ENCODE measurements around the gene HERPUD1.
"Not testable (repeated sequence)": the region's sequence is repeated elsewhere in the genome, so short reads cannot be mapped to it uniquely, and the experiment has no call there.

The HERPUD1 gene

DNA sequence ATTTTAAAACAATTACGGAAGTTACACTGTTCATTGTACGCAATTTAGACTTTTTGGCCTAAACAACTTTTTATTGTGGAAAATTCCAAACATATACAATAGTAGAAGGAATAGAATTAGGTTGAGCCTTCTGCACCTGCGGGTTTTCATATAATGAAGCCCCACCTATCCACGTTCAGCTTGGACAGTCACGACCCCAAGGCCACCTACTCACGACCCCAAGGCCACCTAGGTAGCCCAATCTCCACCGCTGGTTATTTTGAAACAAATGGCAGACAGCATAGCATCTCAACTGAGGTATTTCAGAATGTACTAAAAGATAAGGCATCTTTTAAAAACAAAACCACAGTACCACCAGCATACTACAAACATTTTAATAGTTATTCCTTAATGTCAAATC is 58.0 kb downstream of the HERPUD1 start:
- TF ChIP-seq, protein P1, sequence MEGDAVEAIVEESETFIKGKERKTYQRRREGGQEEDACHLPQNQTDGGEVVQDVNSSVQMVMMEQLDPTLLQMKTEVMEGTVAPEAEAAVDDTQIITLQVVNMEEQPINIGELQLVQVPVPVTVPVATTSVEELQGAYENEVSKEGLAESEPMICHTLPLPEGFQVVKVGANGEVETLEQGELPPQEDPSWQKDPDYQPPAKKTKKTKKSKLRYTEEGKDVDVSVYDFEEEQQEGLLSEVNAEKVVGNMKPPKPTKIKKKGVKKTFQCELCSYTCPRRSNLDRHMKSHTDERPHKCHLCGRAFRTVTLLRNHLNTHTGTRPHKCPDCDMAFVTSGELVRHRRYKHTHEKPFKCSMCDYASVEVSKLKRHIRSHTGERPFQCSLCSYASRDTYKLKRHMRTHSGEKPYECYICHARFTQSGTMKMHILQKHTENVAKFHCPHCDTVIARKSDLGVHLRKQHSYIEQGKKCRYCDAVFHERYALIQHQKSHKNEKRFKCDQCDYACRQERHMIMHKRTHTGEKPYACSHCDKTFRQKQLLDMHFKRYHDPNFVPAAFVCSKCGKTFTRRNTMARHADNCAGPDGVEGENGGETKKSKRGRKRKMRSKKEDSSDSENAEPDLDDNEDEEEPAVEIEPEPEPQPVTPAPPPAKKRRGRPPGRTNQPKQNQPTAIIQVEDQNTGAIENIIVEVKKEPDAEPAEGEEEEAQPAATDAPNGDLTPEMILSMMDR (IDR thresholded peaks at IDR 0.05; ENCODE audit: low read depth, low read length): no peak
- no peak for DNase-seq (ENCODE audit: extremely low read depth, low read depth)

DNA sequence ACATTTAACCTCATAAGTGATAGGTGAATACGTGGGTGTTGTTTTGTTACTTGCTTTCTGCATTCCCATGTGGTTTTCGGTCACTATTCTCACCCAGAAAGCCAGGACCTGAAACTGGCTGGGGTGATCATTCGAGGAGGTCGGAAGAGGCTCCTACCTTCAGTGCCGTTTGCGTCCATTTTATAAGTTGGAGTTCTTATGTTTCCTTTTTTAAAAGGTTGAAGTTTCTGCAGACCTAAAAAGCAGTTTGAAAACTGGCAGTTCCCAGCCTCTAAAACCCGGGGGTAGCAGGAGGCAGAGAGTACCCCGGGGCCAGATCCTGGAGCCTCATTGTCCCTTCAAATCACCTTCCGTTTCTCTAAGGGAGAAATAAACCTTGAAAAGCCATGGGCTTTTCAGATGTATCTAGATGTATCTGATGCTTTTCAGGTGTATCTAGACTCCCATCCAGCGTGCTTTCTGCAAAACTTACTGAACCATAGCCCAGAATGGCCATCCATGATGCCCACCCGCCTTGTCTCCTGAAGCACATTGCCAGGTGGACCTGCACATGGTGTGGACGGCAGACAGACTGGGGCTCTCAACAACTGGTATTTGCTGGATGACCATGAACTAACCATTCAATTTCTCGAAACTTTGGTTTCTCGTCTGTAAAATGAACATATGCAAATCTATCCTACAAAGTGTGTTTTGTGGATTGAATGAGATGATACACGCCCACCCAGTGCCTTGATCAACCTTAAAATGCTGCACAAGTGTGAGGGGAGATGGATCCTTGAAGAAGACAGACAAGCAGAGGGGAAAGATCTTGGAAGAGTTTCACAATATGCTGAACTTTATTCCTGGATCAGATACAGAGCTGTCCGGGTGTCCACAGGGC is 58.7 kb downstream of the HERPUD1 start:
- TF ChIP-seq, protein P1 (IDR thresholded peaks at IDR 0.05; ENCODE audit: low read depth, low read length): no peak
- DNase-seq (ENCODE audit: extremely low read depth, low read depth): no peak

DNA sequence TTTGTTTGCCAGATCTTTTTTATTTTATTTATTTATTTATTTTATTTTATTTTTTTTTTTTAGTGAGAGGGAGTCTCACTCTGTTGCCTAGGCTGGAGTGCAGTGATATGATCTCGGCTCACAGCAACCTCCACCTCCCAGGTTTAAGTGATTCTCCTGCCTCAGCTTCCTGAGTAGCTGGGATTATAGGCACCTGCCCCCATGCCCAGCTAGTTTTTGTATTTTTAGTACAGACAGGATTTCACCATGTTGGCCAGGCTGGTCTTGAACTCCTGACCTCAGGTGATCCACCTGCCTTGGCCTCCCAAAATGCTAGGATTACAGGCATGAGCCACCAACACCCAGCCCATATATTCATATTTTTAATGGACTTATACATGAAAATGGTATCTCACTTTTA is 60.5 kb downstream of the HERPUD1 start:
- not testable (repeated sequence) for DNase-seq (ENCODE audit: extremely low read depth, low read depth)

DNA sequence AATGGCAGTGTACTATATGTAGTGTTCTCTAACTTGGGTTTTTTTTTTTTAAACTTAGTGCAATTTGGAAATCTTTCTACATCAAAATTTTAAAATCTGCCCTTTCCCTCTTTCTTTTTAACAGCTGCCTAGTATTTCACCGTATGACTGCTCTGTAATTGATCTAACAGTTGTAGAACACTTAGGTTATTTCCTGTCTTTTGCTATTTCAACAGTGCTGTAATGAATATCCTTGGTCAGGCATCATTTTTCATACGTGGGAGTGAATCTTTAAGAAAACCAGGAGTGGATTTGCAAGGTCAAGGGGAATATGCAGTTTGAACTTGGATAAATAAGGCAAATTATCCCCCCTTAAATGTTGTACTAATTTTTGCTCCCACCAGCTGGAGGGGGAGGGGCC is 61.3 kb downstream of the HERPUD1 start:
- TF ChIP-seq, protein P1 (IDR thresholded peaks at IDR 0.05; ENCODE audit: low read depth, low read length): no peak

DNA sequence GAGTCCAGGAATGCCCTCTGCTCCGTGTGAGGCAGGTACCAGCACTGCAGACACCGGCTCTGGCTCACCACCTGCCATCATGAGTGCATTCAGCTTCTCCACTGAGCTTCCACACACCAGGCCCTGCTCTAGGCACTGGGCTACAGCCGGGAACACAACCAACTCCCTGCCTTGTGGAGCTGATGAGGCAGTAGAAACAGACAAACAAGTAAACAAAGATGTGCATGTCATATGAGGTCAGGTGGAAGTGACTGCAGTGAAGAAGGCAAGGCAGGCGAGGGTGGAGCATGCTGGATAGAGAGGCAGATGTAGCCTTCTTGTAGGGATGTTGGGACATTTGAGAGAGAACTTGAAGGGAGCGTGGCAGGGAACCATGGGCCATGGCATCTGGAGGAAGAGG is 62.4 kb downstream of the HERPUD1 start:
- TF ChIP-seq, protein P1 (IDR thresholded peaks at IDR 0.05; ENCODE audit: low read depth, low read length): no peak
- DNase-seq (ENCODE audit: extremely low read depth, low read depth): no peak

More for the DNA sequence above, 61.3 kb downstream of the HERPUD1 start:
- DNase-seq (ENCODE audit: extremely low read depth, low read depth): no peak
